Measurements from ENCODE around the gene RABL3. TPM values are rescaled to one million over a fixed set of nuclear protein-coding genes. Genes with fewer than 3 reads are reported as not detected.

Gene RABL3
- total and polyA plus RNA-seq, 2 of the 13 experiments (the other 11 are each of a cell fraction or from before 2014, with no cell fraction given): 4.8 to 31.9 TPM

- TF ChIP-seq, protein P1, sequence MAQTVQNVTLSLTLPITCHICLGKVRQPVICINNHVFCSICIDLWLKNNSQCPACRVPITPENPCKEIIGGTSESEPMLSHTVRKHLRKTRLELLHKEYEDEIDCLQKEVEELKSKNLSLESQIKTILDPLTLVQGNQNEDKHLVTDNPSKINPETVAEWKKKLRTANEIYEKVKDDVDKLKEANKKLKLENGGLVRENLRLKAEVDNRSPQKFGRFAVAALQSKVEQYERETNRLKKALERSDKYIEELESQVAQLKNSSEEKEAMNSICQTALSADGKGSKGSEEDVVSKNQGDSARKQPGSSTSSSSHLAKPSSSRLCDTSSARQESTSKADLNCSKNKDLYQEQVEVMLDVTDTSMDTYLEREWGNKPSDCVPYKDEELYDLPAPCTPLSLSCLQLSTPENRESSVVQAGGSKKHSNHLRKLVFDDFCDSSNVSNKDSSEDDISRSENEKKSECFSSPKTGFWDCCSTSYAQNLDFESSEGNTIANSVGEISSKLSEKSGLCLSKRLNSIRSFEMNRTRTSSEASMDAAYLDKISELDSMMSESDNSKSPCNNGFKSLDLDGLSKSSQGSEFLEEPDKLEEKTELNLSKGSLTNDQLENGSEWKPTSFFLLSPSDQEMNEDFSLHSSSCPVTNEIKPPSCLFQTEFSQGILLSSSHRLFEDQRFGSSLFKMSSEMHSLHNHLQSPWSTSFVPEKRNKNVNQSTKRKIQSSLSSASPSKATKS (CRISPR knock-in tag; IDR thresholded peaks at IDR 0.05): no peak
- no peak for TF ChIP-seq LRRFIP1 (CRISPR knock-in tag; conservative IDR thresholded peaks at IDR 0.05)
- no peak for TF ChIP-seq KLF9 (CRISPR knock-in tag; IDR thresholded peaks at IDR 0.05; ENCODE audit: low read depth)
- TF ChIP-seq, protein P2, sequence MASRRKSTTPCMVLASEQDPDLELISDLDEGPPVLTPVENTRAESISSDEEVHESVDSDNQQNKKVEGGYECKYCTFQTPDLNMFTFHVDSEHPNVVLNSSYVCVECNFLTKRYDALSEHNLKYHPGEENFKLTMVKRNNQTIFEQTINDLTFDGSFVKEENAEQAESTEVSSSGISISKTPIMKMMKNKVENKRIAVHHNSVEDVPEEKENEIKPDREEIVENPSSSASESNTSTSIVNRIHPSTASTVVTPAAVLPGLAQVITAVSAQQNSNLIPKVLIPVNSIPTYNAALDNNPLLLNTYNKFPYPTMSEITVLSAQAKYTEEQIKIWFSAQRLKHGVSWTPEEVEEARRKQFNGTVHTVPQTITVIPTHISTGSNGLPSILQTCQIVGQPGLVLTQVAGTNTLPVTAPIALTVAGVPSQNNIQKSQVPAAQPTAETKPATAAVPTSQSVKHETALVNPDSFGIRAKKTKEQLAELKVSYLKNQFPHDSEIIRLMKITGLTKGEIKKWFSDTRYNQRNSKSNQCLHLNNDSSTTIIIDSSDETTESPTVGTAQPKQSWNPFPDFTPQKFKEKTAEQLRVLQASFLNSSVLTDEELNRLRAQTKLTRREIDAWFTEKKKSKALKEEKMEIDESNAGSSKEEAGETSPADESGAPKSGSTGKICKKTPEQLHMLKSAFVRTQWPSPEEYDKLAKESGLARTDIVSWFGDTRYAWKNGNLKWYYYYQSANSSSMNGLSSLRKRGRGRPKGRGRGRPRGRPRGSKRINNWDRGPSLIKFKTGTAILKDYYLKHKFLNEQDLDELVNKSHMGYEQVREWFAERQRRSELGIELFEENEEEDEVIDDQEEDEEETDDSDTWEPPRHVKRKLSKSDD (CRISPR knock-in tag; IDR thresholded peaks at IDR 0.05; ENCODE audit: low read depth): no peak
- TF ChIP-seq, protein P3, sequence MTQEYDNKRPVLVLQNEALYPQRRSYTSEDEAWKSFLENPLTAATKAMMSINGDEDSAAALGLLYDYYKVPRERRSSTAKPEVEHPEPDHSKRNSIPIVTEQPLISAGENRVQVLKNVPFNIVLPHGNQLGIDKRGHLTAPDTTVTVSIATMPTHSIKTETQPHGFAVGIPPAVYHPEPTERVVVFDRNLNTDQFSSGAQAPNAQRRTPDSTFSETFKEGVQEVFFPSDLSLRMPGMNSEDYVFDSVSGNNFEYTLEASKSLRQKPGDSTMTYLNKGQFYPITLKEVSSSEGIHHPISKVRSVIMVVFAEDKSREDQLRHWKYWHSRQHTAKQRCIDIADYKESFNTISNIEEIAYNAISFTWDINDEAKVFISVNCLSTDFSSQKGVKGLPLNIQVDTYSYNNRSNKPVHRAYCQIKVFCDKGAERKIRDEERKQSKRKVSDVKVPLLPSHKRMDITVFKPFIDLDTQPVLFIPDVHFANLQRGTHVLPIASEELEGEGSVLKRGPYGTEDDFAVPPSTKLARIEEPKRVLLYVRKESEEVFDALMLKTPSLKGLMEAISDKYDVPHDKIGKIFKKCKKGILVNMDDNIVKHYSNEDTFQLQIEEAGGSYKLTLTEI (CRISPR knock-in tag; conservative IDR thresholded peaks at IDR 0.05): no peak
- peak; percentile 57; the same call in 1 of the 2 replicates for TF ChIP-seq ZC3H4 (CRISPR knock-in tag; IDR thresholded peaks at IDR 0.05; ENCODE audit: borderline replicate concordance)
- TF ChIP-seq NR1H2 (CRISPR knock-in tag; IDR thresholded peaks at IDR 0.05; ENCODE audit: borderline replicate concordance, low read depth): no peak
- no peak for TF ChIP-seq HDAC6 (IDR thresholded peaks at IDR 0.05; ENCODE audit: low read depth, low read length)
- TF ChIP-seq HDAC1 (CRISPR knock-in tag; IDR thresholded peaks at IDR 0.05): peak; percentile 59
- TF ChIP-seq SCMH1 (CRISPR knock-in tag; IDR thresholded peaks at IDR 0.05; ENCODE audit: borderline replicate concordance): no peak
- TF ChIP-seq ZBTB43 (CRISPR knock-in tag; conservative IDR thresholded peaks at IDR 0.05): 0 out of 2 replicates have a peak, but pooled peaks have one; percentile 26
Observed at GRCh38 chr3:120742849-120743365, 591 bp upstream of the RABL3 start (continued).

Measured in HepG2 (cell line).